Fibroblast of lung (primary cell): ENCODE measurements around the gene TOX3. TPM values are rescaled to one million over a fixed set of nuclear protein-coding genes. Genes with fewer than 3 reads are reported as not detected.

Experiments
- DNase-seq, 2 donors: peaks; one replicate each; pipeline versions ENCODE4 v3.0.0 to v3.0.0-alpha.2; 2010; ENCODE audit warnings: low read depth in 2 of 2
- H2AFZ ChIP-seq: 2 replicates; pipeline ENCODE4 v1.5.1; 2012; ENCODE audit warnings: low read length, control low read depth, inconsistent platforms
- H3K27ac ChIP-seq: 2 replicates; pipeline ENCODE4 v1.5.1; 2011; ENCODE audit warnings: low read length, control low read depth; ENCODE audit not compliant: insufficient read depth
- H3K27me3 ChIP-seq: 2 replicates; pipeline ENCODE4 v1.5.1; 2011; ENCODE audit warnings: mild to moderate bottlenecking, low read length; ENCODE audit not compliant: control insufficient read depth, insufficient read depth
- H3K36me3 ChIP-seq: 2 replicates; pipeline ENCODE4 v1.5.1; 2011; ENCODE audit warnings: low read length; ENCODE audit not compliant: control insufficient read depth, insufficient read depth
- H3K4me1 ChIP-seq: 2 replicates; pipeline ENCODE4 v1.5.1; 2011; ENCODE audit warnings: low read length; ENCODE audit not compliant: control insufficient read depth, insufficient read depth; ENCODE audit errors: extremely low read depth
- H3K4me2 ChIP-seq: 2 replicates; pipeline ENCODE4 v1.5.1; 2011; ENCODE audit warnings: low read length, control low read depth; ENCODE audit not compliant: insufficient read depth; ENCODE audit errors: extremely low read depth
- H3K4me3 ChIP-seq, 4 experiments: fragments of 200-600 bp in 1 of 4; sonication (generic) in 1 of 4; replicated peaks in 1 of 4; 2 replicates each; pipeline ENCODE4 v1.5.1; 2011 to 2016; ENCODE audit warnings: low read length in 4 of 4, low read depth in 3 of 4, mild to moderate bottlenecking in 3 of 4, control low read depth in 2 of 4, inconsistent platforms in 1 of 4, mixed read lengths in 1 of 4; ENCODE audit not compliant: insufficient read depth in 1 of 4; ENCODE audit errors: control extremely low read depth in 1 of 4
- H3K79me2 ChIP-seq: 2 replicates; pipeline ENCODE4 v1.5.1; 2012; ENCODE audit warnings: mild to moderate bottlenecking, low read length, inconsistent platforms; ENCODE audit not compliant: control insufficient read depth, insufficient read depth
- H3K9ac ChIP-seq: 2 replicates; pipeline ENCODE4 v1.5.1; 2011; ENCODE audit warnings: mild to moderate bottlenecking, low read length, control low read depth; ENCODE audit not compliant: insufficient read depth
- H3K9me3 ChIP-seq: 2 replicates; pipeline ENCODE4 v1.5.1; 2012; ENCODE audit warnings: low read depth, low read length; ENCODE audit not compliant: control insufficient read depth, insufficient read depth
- H4K20me1 ChIP-seq: 2 replicates; pipeline ENCODE4 v1.5.1; 2011; ENCODE audit warnings: low read length; ENCODE audit not compliant: control insufficient read depth, insufficient read depth; ENCODE audit errors: extremely low read depth
- CTCF ChIP-seq, 2 donors: IDR thresholded peaks in 1 of 2; conservative IDR thresholded peaks in 1 of 2; 1 replicate in 1 of 2; 2 replicates in 1 of 2; pipeline ENCODE4 v1.5.1; 2011 to 2012; ENCODE audit warnings: low read length in 2 of 2, control low read depth in 1 of 2, inconsistent platforms in 1 of 2, low read depth in 1 of 2, mild to moderate bottlenecking in 1 of 2
- EZH2 ChIP-seq: IDR thresholded peaks from 2 replicates; pipeline ENCODE4 v1.5.1; 2012; ENCODE audit warnings: low read length, control low read depth, mild to moderate bottlenecking; ENCODE audit errors: missing control alignments
- polyA plus RNA-seq, 2 donors: library from polyadenylated mRNA; depleted of rRNA in 1 of 2; stranded (reverse) in 1 of 2; unstranded in 1 of 2; fragments of >200 nt; gene quantifications; 2 replicates each; pipeline ENCODE4 v1.2.1, GENCODE V29; 2011 to 2012; ENCODE audit warnings: missing spikeins in 1 of 2
- total RNA-seq: library from RNA; depleted of rRNA; stranded (reverse); fragments of >200 nt; gene quantifications from 2 replicates; pipeline ENCODE4 v1.2.1, GENCODE V29; 2014

The TOX3 gene
- total and polyA plus RNA-seq, 2 donors (not counting 1 experiment from before 2014, with no cell fraction given): not detected

GRCh38 chr16:52555572-52555971, 8.6 kb upstream of the TOX3 start:
- no peak overlapping the region for H3K4me2 ChIP-seq
- no peaks in the 10 kb centered on the region for H3K36me3 ChIP-seq
- no peak overlapping the region for H3K9ac ChIP-seq
- H2AFZ ChIP-seq: no peak overlapping the region
- H4K20me1 ChIP-seq: no peaks in the 10 kb centered on the region
- H3K27me3 ChIP-seq: no peaks in the 10 kb centered on the region
- no peaks in the 10 kb centered on the region for H3K9me3 ChIP-seq
- TF ChIP-seq CTCF (conservative IDR thresholded peaks at IDR 0.05 in 1 of 2, IDR thresholded peaks at IDR 0.05 in 1 of 2; ENCODE audit: low read depth in 1 of 2, low read length in 2 of 2): no peak
- TF ChIP-seq EZH2: no peak
- H3K4me3 ChIP-seq: no peak overlapping the region
- no peaks in the 10 kb centered on the region for H3K79me2 ChIP-seq
- DNase-seq: no peak
- H3K4me1 ChIP-seq: no peaks in the 10 kb centered on the region
- H3K27ac ChIP-seq: no peak overlapping the region

- Histone ChIP-seq H3K9ac (no peak overlapping the region), H2AFZ (no peak overlapping the region), H3K4me1 (no peaks in the 10 kb centered on the region), H3K27me3 (no peaks in the 10 kb centered on the region), H3K27ac (no peak overlapping the region), H4K20me1 (no peaks in the 10 kb centered on the region), H3K36me3 (no peaks in the 10 kb centered on the region), H3K9me3 (no peaks in the 10 kb centered on the region), H3K79me2 (no peaks in the 10 kb centered on the region), H3K4me3 (no peak overlapping the region), H3K4me2 (no peak overlapping the region)
- no peak for TF ChIP-seq EZH2
- TF ChIP-seq CTCF (conservative IDR thresholded peaks at IDR 0.05 in 1 of 2, IDR thresholded peaks at IDR 0.05 in 1 of 2; ENCODE audit: low read depth in 1 of 2, low read length in 2 of 2): no peak
- DNase-seq: no peak
Measured at GRCh38 chr16:52554334-52554733, 7.4 kb upstream of the TOX3 start.

- no peak overlapping the region for H3K9ac ChIP-seq
- no peak overlapping the region for H3K4me3 ChIP-seq
- no peaks in the 10 kb centered on the region for H3K36me3 ChIP-seq
- DNase-seq: no peak
- no peaks in the 10 kb centered on the region for H3K79me2 ChIP-seq
- H2AFZ ChIP-seq: no peak overlapping the region
- no peaks in the 10 kb centered on the region for H3K4me1 ChIP-seq
- no peaks in the 10 kb centered on the region for H3K9me3 ChIP-seq
- H4K20me1 ChIP-seq: no peaks in the 10 kb centered on the region
- H3K4me2 ChIP-seq: no peak overlapping the region
- no peaks in the 10 kb centered on the region for H3K27me3 ChIP-seq
- H3K27ac ChIP-seq: no peak overlapping the region
- TF ChIP-seq EZH2 (no peak), CTCF (conservative IDR thresholded peaks at IDR 0.05 in 1 of 2, IDR thresholded peaks at IDR 0.05 in 1 of 2; ENCODE audit: low read depth in 1 of 2, low read length in 2 of 2) (peak in 1 of 2 donors; percentile 14)
Measured at GRCh38 chr16:52553322-52553721, 6.4 kb upstream of the TOX3 start.
